ENCODE data around the gene STAT3.

Gene STAT3

DNA sequence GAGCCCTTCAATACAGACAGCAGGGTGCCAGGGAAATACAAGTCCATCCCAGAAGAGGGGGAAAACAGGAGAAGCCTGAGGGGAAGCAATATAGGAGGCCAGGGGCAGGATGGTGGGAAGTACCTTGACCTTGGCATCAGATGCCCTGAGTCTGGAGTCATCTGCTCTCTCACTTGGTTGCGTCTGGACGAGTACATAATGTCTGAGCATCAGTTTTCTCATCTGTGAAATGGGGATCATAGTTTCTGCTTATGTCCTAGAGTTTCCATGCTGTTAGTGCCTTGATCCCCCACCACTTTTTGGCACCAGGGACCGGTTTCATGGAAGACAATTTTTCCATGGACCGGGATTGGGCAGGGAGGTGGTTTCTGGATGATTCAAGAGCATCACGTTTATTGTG is 97.7 kb downstream of the STAT3 start:
- no peak for DNase-seq

DNA sequence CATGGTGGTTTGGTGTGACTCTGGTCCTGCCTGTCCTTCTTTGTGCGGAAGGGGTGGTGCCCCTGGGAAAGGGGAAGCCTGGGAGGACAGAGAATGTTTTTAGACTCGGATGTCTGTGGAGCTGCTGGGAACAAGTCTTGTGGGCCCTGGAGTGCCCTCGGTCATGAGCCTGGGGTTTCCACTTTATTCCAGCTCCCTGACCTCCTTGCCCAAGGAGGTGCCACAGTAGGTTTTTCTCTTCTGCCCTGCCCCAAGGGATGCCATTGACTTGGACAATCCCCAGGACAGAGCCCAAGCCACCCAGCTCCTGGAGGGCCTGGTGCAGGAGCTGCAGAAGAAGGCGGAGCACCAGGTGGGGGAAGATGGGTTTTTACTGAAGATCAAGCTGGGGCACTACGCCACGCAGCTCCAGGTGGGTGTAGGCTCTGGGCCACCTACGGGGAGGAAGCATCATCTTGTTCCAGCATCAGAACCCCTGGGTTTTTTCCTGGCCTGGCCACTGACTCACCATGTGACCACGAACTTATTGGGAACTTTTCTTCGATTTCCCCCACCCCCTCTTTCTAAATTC is 98.5 kb downstream of the STAT3 start:
- DNase-seq, result peak; percentile 47 to 57

DNA sequence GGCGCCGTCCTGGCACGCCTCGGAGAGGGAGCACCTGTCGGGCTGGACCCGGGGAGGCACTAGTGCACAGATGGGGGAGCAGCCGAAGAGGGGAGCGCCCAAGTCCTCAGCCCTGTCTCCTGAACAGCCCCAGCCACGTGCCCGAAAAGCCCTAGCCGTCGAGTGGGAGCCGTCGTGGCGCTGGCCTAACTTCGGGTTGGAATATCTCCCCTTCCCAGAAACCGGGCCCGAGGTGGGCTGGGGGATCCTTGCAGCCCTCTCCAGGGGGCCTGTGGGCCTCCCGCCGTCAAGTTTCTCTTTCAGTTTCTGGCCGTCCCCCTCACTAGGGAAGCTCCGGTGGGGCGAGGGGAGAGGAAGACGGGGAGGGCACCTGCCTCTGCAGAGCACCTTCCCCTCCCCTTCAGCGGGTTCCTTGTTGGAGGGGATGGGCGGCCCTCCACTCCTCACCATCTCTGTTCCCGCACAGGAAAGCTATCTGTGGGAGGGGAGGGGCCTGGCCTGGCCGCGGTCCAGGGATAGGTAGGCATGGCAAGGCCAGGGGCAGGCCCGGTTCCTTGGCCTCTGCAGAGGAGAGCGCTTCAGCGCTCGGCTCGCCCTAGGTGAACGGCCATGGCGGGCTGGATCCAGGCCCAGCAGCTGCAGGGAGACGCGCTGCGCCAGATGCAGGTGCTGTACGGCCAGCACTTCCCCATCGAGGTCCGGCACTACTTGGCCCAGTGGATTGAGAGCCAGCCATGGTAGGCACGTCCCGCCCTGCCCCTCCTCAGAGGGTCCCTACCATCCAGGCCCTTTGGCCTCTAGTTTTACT is 99.2 kb downstream of the STAT3 start:
- DNase-seq, result peak; percentile 38 to 45

DNA sequence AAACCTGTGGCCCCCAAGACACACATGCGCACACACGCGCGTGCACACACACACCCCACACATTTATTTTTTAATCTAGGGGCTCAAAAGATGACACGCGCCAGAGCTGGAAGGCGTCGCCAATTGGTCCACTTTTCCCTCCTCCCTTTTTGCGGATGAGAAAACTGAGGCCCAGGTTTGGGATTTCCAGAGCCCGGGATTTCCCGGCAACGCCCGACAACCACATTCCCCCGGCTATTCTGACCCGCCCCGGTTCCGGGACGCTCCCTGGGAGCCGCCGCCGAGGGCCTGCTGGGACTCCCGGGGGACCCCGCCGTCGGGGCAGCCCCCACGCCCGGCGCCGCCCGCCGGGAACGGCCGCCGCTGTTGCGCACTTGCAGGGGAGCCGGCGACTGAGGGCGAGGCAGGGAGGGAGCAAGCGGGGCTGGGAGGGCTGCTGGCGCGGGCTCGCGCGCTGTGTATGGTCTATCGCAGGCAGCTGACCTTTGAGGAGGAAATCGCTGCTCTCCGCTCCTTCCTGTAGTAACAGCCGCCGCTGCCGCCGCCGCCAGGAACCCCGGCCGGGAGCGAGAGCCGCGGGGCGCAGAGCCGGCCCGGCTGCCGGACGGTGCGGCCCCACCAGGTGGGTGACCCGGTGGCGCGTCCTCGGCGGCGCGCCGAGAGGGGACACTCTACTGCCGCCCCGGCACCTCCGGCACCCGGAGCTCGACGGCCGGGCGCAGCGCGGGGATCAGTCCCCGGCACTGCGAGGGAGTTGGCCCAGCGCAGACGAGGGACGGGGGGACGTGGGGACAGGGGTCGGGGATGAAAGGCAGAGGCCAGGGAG is 100.1 kb downstream of the STAT3 start, which contains the start of gene STAT5A:
Gene STAT5A (plus strand): TSS at position 522 of the 826 bp plus-strand sequence. CDS start 914 bp downstream, outside the sequence.
- DNase-seq, result peak; percentile 62 to 65

DNA sequence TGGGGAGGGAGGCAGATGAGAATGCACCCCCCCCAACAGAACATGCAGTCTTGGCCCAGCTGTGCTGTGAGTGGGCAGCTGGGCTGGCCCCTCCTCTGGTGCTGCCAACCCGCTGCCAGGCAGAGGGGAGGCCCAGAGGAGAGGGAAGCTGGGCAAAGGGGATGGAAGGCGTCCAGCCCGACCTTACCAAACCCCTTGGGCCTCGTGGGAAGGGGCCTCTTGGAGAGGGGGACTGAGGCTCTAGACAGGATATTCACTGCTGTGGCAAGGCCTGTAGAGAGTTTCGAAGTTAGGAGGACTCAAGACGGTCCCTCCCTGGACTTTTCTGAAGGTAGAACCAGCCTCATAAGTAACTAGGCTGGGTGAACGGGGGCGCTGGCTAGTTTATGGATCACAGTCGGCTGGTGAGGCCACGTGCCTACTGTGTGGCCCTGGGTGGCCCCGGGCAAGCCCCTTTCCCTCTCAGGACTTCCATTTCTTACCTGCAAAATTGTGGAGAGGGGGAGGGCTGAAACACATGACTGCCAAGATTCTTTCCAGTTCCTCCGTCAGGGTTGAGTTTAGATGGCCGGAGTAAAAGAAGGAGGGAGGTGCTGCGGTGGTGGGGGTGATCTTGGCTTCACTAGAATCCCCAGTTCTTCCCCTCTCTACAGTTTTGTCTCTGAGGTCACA is 100.8 kb downstream of the STAT3 start:
- DNase-seq, result peak; percentile 33 to 49

DNA sequence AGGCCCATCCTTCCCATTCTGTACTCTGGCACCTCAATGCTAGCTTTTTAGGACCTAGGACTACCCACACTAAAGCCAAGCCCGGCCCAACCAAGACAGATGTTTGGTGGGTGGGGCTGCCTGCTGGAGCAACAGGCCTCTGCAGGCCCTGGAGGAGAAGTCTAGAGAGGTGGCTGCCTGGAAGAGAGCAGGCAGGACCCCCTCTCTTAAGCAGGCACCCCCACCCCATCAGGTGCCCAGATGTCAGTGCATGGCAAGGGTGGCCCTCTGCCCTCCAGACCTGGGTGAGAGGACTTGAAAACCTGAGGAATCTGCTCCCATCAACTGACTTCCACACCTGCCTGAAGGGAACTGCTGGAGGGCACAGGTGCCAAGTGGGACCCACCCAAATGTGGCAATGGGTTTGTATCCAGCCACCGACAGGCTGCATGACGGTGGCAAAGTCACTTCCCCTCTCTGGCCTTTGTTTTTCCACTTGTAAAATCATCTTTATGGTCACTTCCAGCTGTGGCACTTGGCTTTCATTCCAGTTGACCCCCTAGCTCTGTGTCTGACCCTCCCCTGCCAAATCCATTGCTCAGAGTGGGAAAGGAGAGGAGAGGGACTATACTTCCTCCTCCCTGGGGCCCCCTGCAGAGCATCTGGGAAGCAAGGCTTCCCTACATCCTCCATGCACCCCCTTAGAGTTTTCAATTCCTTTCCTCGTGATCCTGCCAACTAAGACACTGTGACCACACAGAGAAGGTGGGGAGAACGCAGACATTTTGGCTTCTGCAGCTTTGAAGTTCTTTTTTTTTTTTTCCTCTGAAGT is 101.6 kb downstream of the STAT3 start:
- DNase-seq, result no peak

DNA sequence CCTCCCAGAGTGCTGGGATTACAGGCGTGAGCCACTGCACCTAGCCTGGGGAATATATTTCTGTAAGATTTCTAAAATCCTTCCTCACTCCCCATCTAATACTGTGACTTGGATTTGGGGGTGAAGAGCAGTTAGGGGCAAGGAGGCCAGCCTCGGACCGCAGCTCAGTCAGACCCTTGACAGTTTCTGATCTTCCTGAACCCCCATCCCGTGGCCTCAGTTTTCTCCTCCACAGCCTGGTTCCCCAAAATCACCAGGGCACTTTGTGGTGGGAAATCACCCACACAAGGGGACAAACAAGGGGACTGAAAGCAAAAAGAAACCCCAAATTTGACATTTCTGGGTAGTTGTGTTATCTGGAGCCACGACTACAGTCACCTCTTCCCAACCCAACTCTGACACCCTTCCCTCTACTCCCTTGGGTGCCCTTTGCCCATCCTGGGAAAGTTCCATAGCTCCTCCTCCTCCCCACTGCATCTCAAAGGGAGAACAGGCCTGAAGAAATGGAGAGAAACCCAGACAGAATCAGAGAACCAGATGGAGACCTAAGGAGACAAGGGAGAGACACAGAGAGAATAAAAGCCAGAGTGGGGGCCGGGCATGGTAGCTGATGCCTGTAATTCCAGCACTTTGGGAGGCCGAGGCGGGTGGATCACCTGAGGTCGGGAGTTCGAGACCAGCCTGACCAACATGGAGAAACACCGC is 102.7 kb downstream of the STAT3 start:
- no peak for DNase-seq

DNA sequence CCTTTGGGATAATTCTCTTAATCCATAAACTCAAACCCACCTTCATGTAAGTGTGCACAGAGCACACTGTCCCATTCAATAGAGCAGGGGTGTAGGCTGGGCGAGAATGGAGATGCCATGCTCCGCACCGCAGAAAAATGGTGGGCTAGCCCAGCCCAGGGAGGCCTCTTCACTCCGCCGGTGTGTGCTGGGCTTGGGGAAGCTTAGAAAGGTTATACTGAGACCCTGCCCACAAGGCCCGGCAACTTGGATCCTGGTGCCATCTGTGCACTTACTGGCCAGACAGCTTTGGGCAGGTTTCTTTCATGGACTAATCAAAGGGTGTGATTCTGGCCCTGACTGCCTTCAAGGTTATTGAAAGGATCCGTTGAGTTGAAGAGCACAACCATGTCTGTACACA is 103.7 kb downstream of the STAT3 start:
- no peak for DNase-seq

DNA sequence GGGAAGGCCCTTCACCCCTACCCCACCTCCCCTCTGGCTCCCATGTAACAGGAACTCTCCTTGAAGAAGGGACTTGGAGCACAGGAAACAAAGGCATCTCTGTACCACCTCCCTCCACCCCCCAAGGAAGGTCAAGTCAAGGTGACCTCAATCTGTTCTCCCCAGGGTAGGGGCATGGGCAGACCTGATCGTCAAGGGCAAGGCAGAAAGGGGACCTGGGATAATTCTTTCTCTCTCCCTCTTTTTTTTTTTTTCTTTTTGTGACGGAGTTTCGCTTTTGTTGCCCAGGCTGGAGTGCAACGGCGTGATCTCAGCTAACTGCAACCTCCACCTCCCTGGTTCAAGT is 104.2 kb downstream of the STAT3 start:
- no peak for DNase-seq

DNA sequence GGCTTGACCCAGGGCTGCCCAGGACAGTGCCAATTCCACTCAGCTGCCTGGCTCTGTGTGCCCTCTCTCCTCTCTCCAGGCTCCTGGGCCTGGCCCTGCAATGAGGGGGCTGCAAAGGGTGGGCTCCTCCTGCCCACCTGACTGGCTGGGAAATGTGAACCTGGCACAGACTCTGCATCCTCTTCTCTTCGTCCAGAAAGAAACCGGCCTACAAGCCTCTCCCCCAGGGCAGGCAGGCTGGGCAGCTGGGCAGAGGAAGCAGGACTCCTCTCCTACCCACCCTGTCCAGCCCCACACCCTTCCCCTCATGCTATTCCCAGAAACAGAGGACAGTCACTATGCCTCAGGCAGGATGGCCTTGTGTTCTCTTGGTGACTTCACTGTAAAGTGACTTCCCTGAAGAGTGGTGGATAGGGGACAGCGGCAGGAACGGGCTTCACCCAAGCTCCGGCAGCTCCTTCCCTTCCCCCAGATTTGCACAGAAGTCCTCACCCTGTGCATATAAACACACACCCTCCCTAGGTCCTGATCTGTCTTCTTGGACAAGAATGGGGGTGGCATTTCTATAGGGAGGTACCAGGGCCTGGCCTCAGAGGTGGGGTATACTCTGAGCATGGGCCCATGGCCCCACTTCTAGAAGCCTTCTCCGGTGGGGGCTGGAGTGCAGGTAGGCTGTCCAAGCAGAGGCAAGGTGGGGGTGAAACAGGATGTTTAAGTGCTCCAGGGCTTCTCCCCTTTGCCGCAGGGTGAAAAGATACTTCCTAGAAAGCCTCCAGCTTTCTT is 104.8 kb downstream of the STAT3 start:
- no peak for DNase-seq

DNA sequence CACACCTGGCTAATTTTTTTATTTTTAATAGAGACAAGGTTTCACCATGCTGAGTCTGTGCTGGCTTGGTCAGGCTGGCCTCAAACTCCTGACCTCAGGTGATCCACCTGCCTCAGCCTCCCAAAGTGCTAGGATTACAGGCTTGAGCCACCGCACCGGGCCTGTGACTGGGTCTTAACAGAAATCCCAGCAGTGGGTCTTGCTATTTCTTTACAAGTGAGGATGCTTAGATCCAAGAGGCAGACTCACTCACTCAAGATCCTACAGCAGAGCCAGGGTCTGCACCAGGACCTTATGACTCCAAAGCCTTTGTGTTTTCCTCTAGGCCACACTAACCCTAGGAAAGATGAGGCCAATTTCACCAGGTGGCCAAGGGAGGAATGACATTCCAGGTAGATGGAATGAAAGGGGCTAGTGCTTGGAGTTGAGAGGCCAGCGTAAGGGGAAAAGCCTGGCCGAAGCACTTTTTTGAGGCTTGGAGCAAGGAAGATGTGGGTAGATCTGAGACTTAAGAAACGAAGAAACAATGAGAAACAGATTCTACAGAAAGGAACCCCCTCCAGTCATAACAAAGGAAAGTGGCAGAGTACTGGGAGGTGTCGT is 105.7 kb downstream of the STAT3 start:
- no peak for DNase-seq

DNA sequence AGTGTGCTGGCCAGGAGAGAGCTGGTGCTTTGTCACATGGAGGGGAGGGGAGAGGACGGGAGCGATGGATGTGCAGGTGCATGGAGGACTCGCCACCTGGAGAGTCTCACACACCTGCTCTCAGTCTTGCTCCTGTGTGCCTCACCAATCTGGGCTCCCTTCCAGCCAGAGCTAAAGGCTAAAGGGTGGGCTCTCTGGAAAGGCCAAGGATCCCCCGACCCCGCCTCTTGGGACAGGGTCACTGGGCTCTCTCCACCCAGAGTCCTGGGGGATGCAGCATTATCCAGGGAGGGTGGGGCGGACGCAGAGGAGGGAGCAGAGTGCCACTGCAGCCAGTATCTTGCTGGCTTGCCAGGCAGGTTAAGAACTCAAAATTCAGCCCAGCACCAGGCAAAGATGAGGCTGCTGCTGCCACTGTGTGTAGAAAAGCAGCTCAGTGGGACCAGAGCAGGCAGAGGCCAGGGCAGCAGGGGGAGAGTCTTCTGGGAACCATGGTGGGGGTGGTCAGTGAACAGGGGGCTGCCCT is 106.6 kb downstream of the STAT3 start:
- DNase-seq, result no peak

DNA sequence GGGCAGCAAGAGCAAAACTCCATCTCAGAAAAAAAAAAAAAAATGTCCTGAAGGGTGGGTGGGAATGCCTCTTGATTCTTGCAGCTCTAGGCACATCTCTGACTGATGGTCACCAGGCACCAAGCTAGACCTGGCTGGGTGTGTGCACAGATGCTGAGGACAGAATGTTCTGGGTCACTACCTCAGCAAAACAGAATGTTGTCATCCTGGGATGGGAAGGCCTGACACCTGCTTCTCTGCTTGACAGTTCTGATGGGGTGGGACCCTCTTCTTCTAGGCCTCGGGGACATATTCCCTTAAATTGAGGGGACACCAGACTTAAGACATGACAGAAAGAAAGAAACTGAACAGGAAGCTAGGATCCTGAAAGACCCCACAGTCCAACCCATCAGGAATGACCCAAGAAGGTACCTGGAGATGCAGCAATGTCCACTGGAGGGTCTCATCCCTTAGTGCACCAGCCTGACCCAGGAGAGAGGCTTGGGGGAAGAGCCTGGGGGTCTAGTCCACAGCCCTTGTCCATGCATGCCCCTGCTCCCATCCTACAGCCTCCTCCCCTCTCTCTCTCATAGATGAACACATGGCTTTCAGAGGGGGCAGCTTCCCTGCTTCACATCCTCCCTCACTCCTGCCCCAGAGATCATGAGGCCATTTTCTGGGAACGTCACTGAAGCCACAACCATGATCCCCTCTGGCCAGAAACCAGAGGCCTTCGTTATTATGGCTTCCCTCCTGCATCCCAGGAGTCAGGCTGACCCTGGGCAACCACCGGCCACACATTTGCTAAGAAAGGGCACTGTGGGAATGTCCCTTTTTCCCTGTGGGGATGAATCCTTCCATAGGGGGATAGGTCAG is 108.2 kb downstream of the STAT3 start:
- no peak for DNase-seq

DNA sequence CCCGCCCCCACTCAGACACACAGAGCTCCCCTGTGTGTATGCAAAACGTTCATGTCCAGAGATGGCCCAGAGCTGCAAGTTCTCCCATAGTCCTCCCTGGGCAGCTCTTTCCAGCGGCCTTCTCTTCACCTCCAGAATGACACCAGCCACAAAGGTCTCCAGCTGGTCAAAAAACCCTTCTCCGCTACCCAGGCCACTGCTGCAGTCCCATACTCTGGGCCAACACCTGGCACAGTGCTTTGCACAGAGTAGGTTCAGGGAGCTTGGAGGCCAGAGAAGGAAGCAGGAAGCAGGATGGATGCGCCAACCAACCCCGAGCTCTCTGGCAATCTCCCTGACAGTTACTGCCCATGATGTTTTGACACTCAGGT is 110.9 kb downstream of the STAT3 start:
- DNase-seq, result no peak

DNA sequence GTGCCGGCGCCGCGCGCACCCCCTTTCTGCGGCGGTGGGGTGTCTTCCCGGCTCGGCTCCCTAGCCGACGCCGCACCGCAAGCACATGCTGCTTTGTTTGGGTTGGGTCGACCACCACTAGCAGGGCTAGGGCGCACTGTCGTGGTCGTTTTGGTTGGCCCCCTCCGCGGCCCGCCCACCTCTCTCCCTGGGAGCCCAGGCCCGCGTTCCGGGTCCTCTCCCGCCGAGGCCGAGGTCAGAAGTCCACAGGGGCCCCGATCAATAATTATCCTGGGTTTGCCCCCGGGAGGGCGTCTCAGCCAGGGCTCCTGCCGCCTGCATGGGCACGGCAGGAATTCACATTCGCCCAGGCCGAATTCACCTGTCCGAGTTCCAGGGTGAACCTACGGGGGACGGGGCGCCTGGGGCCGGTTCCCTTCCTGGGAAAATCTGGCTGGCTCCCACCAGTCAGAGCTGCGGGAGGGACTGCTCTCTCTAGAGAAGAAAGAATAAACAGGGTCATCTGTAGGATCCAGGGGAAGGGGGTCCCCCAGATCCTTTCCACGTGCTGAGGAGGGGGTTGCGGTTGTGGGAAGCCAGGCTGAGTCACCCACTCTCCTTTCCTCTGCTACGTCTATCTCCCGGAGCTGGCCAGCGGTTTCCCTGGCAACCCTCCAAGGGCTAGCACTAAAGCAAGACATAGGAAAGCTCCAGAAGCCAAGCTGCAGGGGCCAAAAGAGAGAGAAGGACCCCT is 111.5 kb downstream of the STAT3 start:
- DNase-seq, result no peak

DNA sequence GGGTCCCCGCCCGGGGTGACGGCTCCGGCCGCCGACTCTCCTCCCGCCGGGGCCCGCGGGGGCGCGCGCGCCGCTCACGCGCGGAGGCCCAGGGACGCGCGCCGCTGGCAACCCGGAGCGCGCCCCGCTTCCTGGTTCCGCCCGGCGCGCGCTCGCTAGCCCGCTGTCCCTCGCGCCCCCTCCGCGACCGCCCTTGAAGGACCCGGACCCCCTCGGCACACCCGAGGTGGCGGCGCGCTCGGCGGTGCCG is 112.0 kb downstream of the STAT3 start, which contains the start of gene STAT5B:
Gene STAT5B (minus strand): TSS at position 33 of the 250 bp plus-strand sequence. CDS start 44,264 bp downstream, outside the sequence.
- DNase-seq, result peak; percentile 45 to 66

DNA sequence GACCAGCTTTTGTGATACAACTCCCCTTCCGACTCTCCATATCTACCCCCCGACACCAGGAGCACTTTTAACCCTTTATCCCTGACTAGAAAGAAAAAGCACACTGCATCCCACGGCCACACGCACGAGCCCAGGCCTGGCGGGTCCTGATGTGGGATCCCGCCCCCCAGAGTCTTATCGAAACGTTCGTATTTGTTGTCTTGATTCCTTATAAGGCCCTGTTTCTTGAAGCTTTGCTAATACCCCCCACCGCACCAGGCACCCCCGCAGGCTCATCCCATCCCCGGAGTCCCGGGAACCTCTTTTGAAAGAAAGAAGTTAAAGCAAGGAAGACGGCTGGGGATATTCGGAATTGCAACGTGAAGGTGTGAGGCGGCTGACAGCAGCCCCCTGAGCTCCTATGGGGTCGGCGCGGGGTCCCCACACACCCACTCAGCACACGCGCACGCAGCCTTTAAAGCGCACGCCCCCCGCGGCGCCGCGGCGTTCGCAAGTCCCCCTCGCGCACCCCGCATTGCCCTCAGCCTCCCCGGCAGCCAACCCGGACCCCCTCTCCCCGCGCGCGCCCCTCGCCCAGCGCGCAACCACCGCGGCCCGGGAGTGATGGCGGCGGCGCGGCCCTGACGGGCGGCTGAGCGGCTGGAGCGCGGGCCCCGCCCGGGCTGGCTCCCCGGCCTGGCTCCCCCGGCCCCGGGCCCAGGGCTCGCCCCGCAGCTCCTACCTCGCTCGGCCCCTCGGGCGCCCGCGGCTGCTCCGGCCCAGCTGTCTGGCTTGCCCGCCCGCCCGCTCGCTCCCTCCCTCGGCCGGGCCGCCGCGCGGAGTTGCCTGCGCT is 112.5 kb downstream of the STAT3 start:
- peak in 1 of 2 donors; percentile 18 for DNase-seq

Measured in stimulated activated CD4-positive, alpha-beta T cell treated with anti-CD3 and anti-CD28 coated beads, Interleukin-2, amount 100 ng/mL, for 48 hours (primary cell).